OCI-LY7 (cell line): ENCODE data around the gene OTUD5. TPM values are rescaled to one million over a fixed set of nuclear protein-coding genes. Genes with fewer than 3 reads are reported as not detected.

Experiments
- BruUV-seq: library from RNA; stranded (reverse); fragments of 400-500 nt; replicated peaks from 2 replicates; lab custom pipeline; 2021; lab: Mats Ljungman, UMichigan
- CTCF ChIA-PET: fragments of 300-600 bp; sonication (Branson Sonifier 250); formaldehyde crosslinking; loops from one replicate; lab custom pipeline; 2022; ENCODE audit warnings: antibody characterized with exemption; ENCODE audit not compliant: unreplicated experiment; lab: Charles Lee
- POLR2A ChIA-PET: fragments of 300-600 bp; sonication (Branson Sonifier 250); formaldehyde crosslinking; loops from one replicate; lab custom pipeline; 2022; ENCODE audit warnings: antibody characterized with exemption; lab: Charles Lee
- DNase-seq: peaks from one replicate; pipeline ENCODE4 v3.0.0-alpha.2; 2015; ENCODE audit warnings: low spot score
- H2AFZ ChIP-seq: fragments of 200-600 bp; sonication (generic), shearing (Covaris generic); 2 replicates; pipeline ENCODE4 v1.6.1; 2014; ENCODE audit warnings: mild to moderate bottlenecking, antibody characterized with exemption, low read length, moderate library complexity
- H3K27ac ChIP-seq: fragments of 200-600 bp; sonication (generic); 2 replicates; pipeline ENCODE4 v1.5.1; 2014; ENCODE audit warnings: mixed run types, low read depth, mild to moderate bottlenecking, moderate library complexity, low read length, inconsistent platforms; ENCODE audit not compliant: poor library complexity, severe bottlenecking
- H3K36me3 ChIP-seq: fragments of 200-600 bp; sonication (generic); 2 replicates; pipeline ENCODE4 v1.6.1; 2014; ENCODE audit warnings: mild to moderate bottlenecking, antibody characterized with exemption, low read length, moderate library complexity, mixed read lengths; ENCODE audit not compliant: insufficient read depth
- H3K4me1 ChIP-seq: fragments of 200-600 bp; sonication (generic); 2 replicates; pipeline ENCODE4 v1.5.1; 2014; ENCODE audit warnings: mild to moderate bottlenecking, low read length; ENCODE audit not compliant: insufficient read depth, poor library complexity, severe bottlenecking
- H3K4me2 ChIP-seq: fragments of 200-600 bp; sonication (generic); 2 replicates; pipeline ENCODE4 v1.6.1; 2014; ENCODE audit warnings: mild to moderate bottlenecking, low read length
- H3K4me3 ChIP-seq: fragments of 200-600 bp; sonication (generic); 2 replicates; pipeline ENCODE4 v1.5.1; 2014; ENCODE audit warnings: mild to moderate bottlenecking, low read depth, low read length; ENCODE audit not compliant: poor library complexity, severe bottlenecking
- H3K79me2 ChIP-seq: fragments of 200-600 bp; sonication (generic); 2 replicates; pipeline ENCODE4 v1.6.1; 2016; ENCODE audit warnings: low read depth, mild to moderate bottlenecking, low read length, moderate library complexity, mixed read lengths; ENCODE audit not compliant: insufficient read depth
- H3K9me2 ChIP-seq: fragments of 200-600 bp; sonication (generic); 2 replicates; pipeline ENCODE4 v1.6.1; 2016; ENCODE audit warnings: mild to moderate bottlenecking, low read length, mixed read lengths; ENCODE audit not compliant: insufficient read depth
- H3K9me3 ChIP-seq: fragments of 200-600 bp; sonication (generic); 2 replicates; pipeline ENCODE4 v1.6.1; 2014; ENCODE audit warnings: mild to moderate bottlenecking, mixed run types, low read length, mixed read lengths
- H4K20me1 ChIP-seq: fragments of 200-600 bp; sonication (generic); 2 replicates; pipeline ENCODE4 v1.6.1; 2014; ENCODE audit warnings: mild to moderate bottlenecking, antibody characterized with exemption, low read length, moderate library complexity, mixed read lengths; ENCODE audit not compliant: insufficient read depth
- CTCF ChIP-seq: fragments of 200-600 bp; sonication (generic); conservative IDR thresholded peaks from 2 replicates; pipeline ENCODE4 v1.5.1; 2014; ENCODE audit warnings: mild to moderate bottlenecking, antibody characterized with exemption, low read length, moderate library complexity, mixed read lengths
- EZH2phosphoT487 ChIP-seq: fragments of 200-600 bp; sonication (generic); IDR thresholded peaks from 2 replicates; pipeline ENCODE4 v1.6.1; 2018; ENCODE audit warnings: low read depth, borderline replicate concordance, mild to moderate bottlenecking, mixed run types, antibody characterized with exemption, low read length, moderate library complexity, mixed read lengths
- intact Hi-C: fragments of 100-400 bp; cut with micrococcal nuclease; formaldehyde crosslinking; loops from one replicate; pipeline ENCODE4 v1.10.0; 2022; ENCODE audit not compliant: unreplicated experiment
- total RNA-seq, 2 experiments: library from RNA; depleted of rRNA in 1 of 2; stranded (reverse); fragments of >200 nt in 1 of 2; shearing (Covaris generic) in 1 of 2; gene quantifications; 2 replicates each; pipeline ENCODE4 v1.2.3, GENCODE V29; 2014 to 2022

OTUD5 gene
- total RNA-seq, 2 experiments from 2014 or later, result 38.5 to 55.7 TPM

GRCh38 chrX:48893556-48894348 lies 63.7 kb downstream of the OTUD5 start:
- Histone ChIP-seq H3K9me2 (no peaks in the 10 kb centered on the region), H3K27ac (no peak overlapping the region), H4K20me1 (peaks cover 5% of the 10 kb centered on the region; the same call in 1 of the 2 replicates), H3K9me3 (no peaks in the 10 kb centered on the region), H3K4me3 (no peak overlapping the region), H3K36me3 (peaks cover 15% of the 10 kb centered on the region; the same call in 1 of the 2 replicates), H3K4me1 (peaks cover 24% of the 10 kb centered on the region), H2AFZ (no peak overlapping the region), H3K79me2 (peaks cover 26% of the 10 kb centered on the region), H3K4me2 (no peak overlapping the region)
- no peak for DNase-seq
- no TSS peak for BruUV-seq
- POLR2A ChIA-PET, result interaction anchor here (0.6 kb wide), 1 partner anchor 10 kb away, joined by 4 read pairs; no protein-coding TSS in a partner anchor
- intact Hi-C loops, result loop anchor here (5.0 to 10.0 kb wide), 2 partner anchors 89 to 246 kb away; partner anchors contain the start of gene HDAC6
- CTCF ChIA-PET, result no interaction called here
- no peak for TF ChIP-seq CTCF

- CTCF ChIA-PET, result no interaction called here
These were observed 64.5 kb downstream of the OTUD5 start for GRCh38 chrX:48892896-48893295.

GRCh38 chrX:48891402-48892288 lies 65.8 kb downstream of the OTUD5 start:
- Histone ChIP-seq H3K9me3 (no peaks in the 10 kb centered on the region), H2AFZ (no peak overlapping the region; the same call in 1 of the 2 replicates), H3K9me2 (no peaks in the 10 kb centered on the region), H3K36me3 (peaks cover 15% of the 10 kb centered on the region; the same call in 1 of the 2 replicates), H3K4me2 (peak overlapping the region; percentile 58), H3K4me1 (peaks cover 23% of the 10 kb centered on the region), H3K27ac (no peak overlapping the region), H4K20me1 (peaks cover 4% of the 10 kb centered on the region; the same call in 1 of the 2 replicates), H3K4me3 (peak overlapping the region; percentile 52), H3K79me2 (peaks cover 16% of the 10 kb centered on the region)
- peak; percentile 67 for DNase-seq
- intact Hi-C loops, result loop anchor here (5.0 to 10.0 kb wide), 2 partner anchors 87 to 244 kb away; partner anchors contain the start of gene HDAC6
- POLR2A ChIA-PET, result no interaction called here
- no TSS peak for BruUV-seq
- peak; percentile 66 for TF ChIP-seq CTCF
- TF ChIP-seq EZH2phosphoT487, result no peak
- CTCF ChIA-PET, result interaction anchor here (0.6 kb wide), 1 partner anchor 10 kb away, joined by 4 read pairs; no protein-coding TSS in a partner anchor

More at GRCh38 chrX:48892896-48893295, 64.5 kb downstream of the OTUD5 start:
- H4K20me1 ChIP-seq, result peaks cover 5% of the 10 kb centered on the region; the same call in 1 of the 2 replicates
- DNase-seq, result no peak
- no peak overlapping the region for H3K4me3 ChIP-seq
- H3K9me2 ChIP-seq, result no peaks in the 10 kb centered on the region
- no peak for TF ChIP-seq EZH2phosphoT487
- no peaks in the 10 kb centered on the region for H3K9me3 ChIP-seq
- intact Hi-C loops, result loop anchor here (5.0 to 10.0 kb wide), 2 partner anchors 88 to 246 kb away; partner anchors contain the start of gene HDAC6
- no peak overlapping the region for H3K4me2 ChIP-seq
- H3K79me2 ChIP-seq, result peaks cover 20% of the 10 kb centered on the region
- peaks cover 15% of the 10 kb centered on the region; the same call in 1 of the 2 replicates for H3K36me3 ChIP-seq
- POLR2A ChIA-PET, result interaction anchor here (0.6 kb wide), 1 partner anchor 66 kb away, joined by 3 read pairs; no protein-coding TSS in a partner anchor
- BruUV-seq, result no TSS peak
- no peak overlapping the region for H3K27ac ChIP-seq
- no peak overlapping the region for H2AFZ ChIP-seq
- H3K4me1 ChIP-seq, result peaks cover 24% of the 10 kb centered on the region
